ENCODE data around the gene IL17B.

DNA sequence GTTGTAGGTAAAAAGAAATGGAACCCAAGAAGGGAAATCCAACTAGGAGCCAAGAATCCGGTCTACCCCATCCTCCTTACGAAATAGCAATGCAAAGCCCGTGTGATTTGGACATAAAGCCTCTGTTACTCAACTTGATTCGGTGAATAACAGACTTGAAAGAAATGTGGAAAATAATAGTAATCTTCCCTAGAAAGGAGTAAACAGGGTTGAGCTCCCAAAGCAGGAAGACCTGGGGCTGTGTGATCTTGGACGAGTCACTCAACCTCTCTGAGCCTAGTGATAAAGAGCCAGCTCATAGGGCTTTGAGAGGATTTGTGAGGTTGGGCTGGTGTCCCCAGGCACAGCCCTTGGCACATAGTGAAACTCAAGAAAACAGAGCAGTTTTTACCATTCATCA is 42.7 kb upstream of the IL17B start:
- TF ChIP-seq POLR2AphosphoS5 (IDR thresholded peaks at IDR 0.05; ENCODE audit: borderline replicate concordance, low read depth, low read length) (no peak), EZH2 (IDR thresholded peaks at IDR 0.05) (no peak), FOXP2 (optimal IDR thresholded peaks at IDR 0.05; ENCODE audit: control extremely low read depth, extremely low read length, insufficient read depth) (no peak)

Data from SK-N-MC (cell line).